H9 (cell line): ENCODE results near the gene WDR7. TPM values are rescaled to one million over a fixed set of nuclear protein-coding genes. Genes with fewer than 3 reads are reported as not detected.

Source experiments
- DNase-seq: peaks from one replicate; pipeline ENCODE4 v3.0.0-alpha.2; 2017
- H2AFZ ChIP-seq: one replicate; pipeline ENCODE4 v1.6.1; 2013; ENCODE audit warnings: mild to moderate bottlenecking, low read length, control low read depth, moderate library complexity
- H2AK5ac ChIP-seq: 2 replicates; pipeline ENCODE4 v1.6.1; 2013; ENCODE audit warnings: low read length, control low read depth, mixed read lengths; ENCODE audit not compliant: insufficient read length
- H2BK120ac ChIP-seq: one replicate; pipeline ENCODE4 v1.6.1; 2013; ENCODE audit warnings: low read depth, mild to moderate bottlenecking, low read length, control low read depth, inconsistent platforms; ENCODE audit not compliant: poor library complexity, severe bottlenecking
- H2BK12ac ChIP-seq: 2 replicates; pipeline ENCODE4 v1.6.1; 2013; ENCODE audit warnings: low read length, control low read depth, mixed read lengths, low read depth; ENCODE audit not compliant: insufficient read length
- H2BK15ac ChIP-seq: 2 replicates; pipeline ENCODE4 v1.6.1; 2013; ENCODE audit warnings: low read depth, low read length, control low read depth
- H2BK20ac ChIP-seq: one replicate; pipeline ENCODE4 v1.6.1; 2013; ENCODE audit warnings: low read depth, mild to moderate bottlenecking, low read length, control low read depth, inconsistent platforms; ENCODE audit not compliant: poor library complexity, severe bottlenecking
- H2BK5ac ChIP-seq: 2 replicates; pipeline ENCODE4 v1.6.1; 2013; ENCODE audit warnings: low read length, control low read depth, mixed read lengths; ENCODE audit not compliant: insufficient read length
- H3K14ac ChIP-seq: 2 replicates; pipeline ENCODE4 v1.6.1; 2013; ENCODE audit warnings: low read length, control low read depth; ENCODE audit not compliant: insufficient read depth
- H3K18ac ChIP-seq: 2 replicates; pipeline ENCODE4 v1.6.1; 2013; ENCODE audit warnings: low read depth, mild to moderate bottlenecking, mixed read lengths, low read length, control low read depth; ENCODE audit not compliant: insufficient read length
- H3K23ac ChIP-seq: 2 replicates; pipeline ENCODE4 v1.6.1; 2013; ENCODE audit warnings: low read length, control low read depth, mixed read lengths, low read depth; ENCODE audit not compliant: insufficient read length
- H3K23me2 ChIP-seq: 2 replicates; pipeline ENCODE4 v1.6.1; 2013; ENCODE audit warnings: low read depth, mild to moderate bottlenecking, mixed read lengths, low read length, control low read depth; ENCODE audit not compliant: insufficient read length, poor library complexity, severe bottlenecking
- H3K27ac ChIP-seq: 2 replicates; pipeline ENCODE4 v1.5.1; 2013; ENCODE audit warnings: low read length, control low read depth, mixed read lengths, low read depth; ENCODE audit not compliant: insufficient read length
- H3K27me3 ChIP-seq: 2 replicates; pipeline ENCODE4 v1.6.1; 2013; ENCODE audit warnings: low read length, control low read depth, inconsistent platforms; ENCODE audit not compliant: insufficient read depth
- H3K4ac ChIP-seq: 2 replicates; pipeline ENCODE4 v1.6.1; 2013; ENCODE audit warnings: low read depth, mild to moderate bottlenecking, control low read depth, inconsistent platforms, low read length, moderate library complexity
- H3K4me1 ChIP-seq: 2 replicates; pipeline ENCODE4 v1.6.1; 2013; ENCODE audit warnings: low read length, control low read depth, inconsistent platforms; ENCODE audit not compliant: insufficient read depth
- H3K4me2 ChIP-seq: 2 replicates; pipeline ENCODE4 v1.6.1; 2013; ENCODE audit warnings: low read length, control low read depth, mixed read lengths; ENCODE audit not compliant: insufficient read length, insufficient read depth
- H3K56ac ChIP-seq: 2 replicates; pipeline ENCODE4 v1.6.1; 2013; ENCODE audit warnings: low read depth, mild to moderate bottlenecking, mixed read lengths, low read length, control low read depth; ENCODE audit not compliant: insufficient read length
- H3K79me1 ChIP-seq: 2 replicates; pipeline ENCODE4 v1.6.1; 2013; ENCODE audit warnings: low read depth, mild to moderate bottlenecking, moderate library complexity, low read length, control low read depth, inconsistent platforms; ENCODE audit not compliant: insufficient read depth, poor library complexity, severe bottlenecking
- H3K79me2 ChIP-seq: 2 replicates; pipeline ENCODE4 v1.6.1; 2013; ENCODE audit warnings: low read length, control low read depth, inconsistent platforms; ENCODE audit not compliant: insufficient read depth
- H3K9ac ChIP-seq: 2 replicates; pipeline ENCODE4 v1.6.1; 2013; ENCODE audit warnings: low read length, control low read depth, mixed read lengths; ENCODE audit not compliant: insufficient read length; ENCODE audit errors: extremely low read depth
- H3K9me3 ChIP-seq: one replicate; pipeline ENCODE4 v1.6.1; 2013; ENCODE audit warnings: low read depth, low read length, inconsistent platforms; ENCODE audit not compliant: control insufficient read depth
- H3T11ph ChIP-seq: one replicate; pipeline ENCODE4 v1.6.1; 2013; ENCODE audit warnings: mild to moderate bottlenecking, low read length, control low read depth, inconsistent platforms
- H4K20me1 ChIP-seq: one replicate; pipeline ENCODE4 v1.6.1; 2013; ENCODE audit not compliant: control insufficient read depth, insufficient read length, insufficient read depth
- H4K5ac ChIP-seq: 2 replicates; pipeline ENCODE4 v1.6.1; 2013; ENCODE audit warnings: low read depth, mild to moderate bottlenecking, mixed read lengths, low read length, control low read depth; ENCODE audit not compliant: insufficient read length
- H4K8ac ChIP-seq: replicated peaks from 2 replicates; pipeline ENCODE4 v1.6.1; 2013; ENCODE audit warnings: low read length, control low read depth, mixed read lengths, low read depth; ENCODE audit not compliant: insufficient read length
- H4K91ac ChIP-seq: 2 replicates; pipeline ENCODE4 v1.6.1; 2013; ENCODE audit warnings: low read depth, mild to moderate bottlenecking, moderate library complexity, mixed read lengths, low read length, control low read depth; ENCODE audit not compliant: insufficient read length
- H3K27ac Mint-ChIP-seq, 3 experiments: 2 replicates in 2 of 3; 3 replicates in 1 of 3; pipeline ENCODE4 v1.8.0; 2020 to 2021; ENCODE audit warnings: mixed read lengths in 3 of 3, mild to moderate bottlenecking in 1 of 3, moderate library complexity in 1 of 3
- H3K27me3 Mint-ChIP-seq: 2 replicates; pipeline ENCODE4 v1.8.0; 2021; ENCODE audit warnings: low read depth, mild to moderate bottlenecking, moderate library complexity, mixed read lengths
- H3K36me3 Mint-ChIP-seq, 3 experiments: 2 replicates in 2 of 3; 3 replicates in 1 of 3; pipeline ENCODE4 v1.8.0; 2020 to 2021; ENCODE audit warnings: low read depth in 3 of 3, mixed read lengths in 3 of 3; ENCODE audit not compliant: insufficient read depth in 1 of 3
- H3K4me1 Mint-ChIP-seq, 2 experiments: 2 replicates each; pipeline ENCODE4 v1.8.0; 2020; ENCODE audit warnings: mixed read lengths in 2 of 2
- H3K4me3 Mint-ChIP-seq, 2 experiments: 2 replicates in 1 of 2; 3 replicates in 1 of 2; pipeline ENCODE4 v1.8.0; 2020 to 2021; ENCODE audit warnings: mild to moderate bottlenecking in 2 of 2, mixed read lengths in 2 of 2, moderate library complexity in 1 of 2
- H3K9me3 Mint-ChIP-seq, 2 experiments: 2 replicates in 1 of 2; 3 replicates in 1 of 2; pipeline ENCODE4 v1.8.0; 2020; ENCODE audit warnings: mild to moderate bottlenecking in 2 of 2, mixed read lengths in 2 of 2, moderate library complexity in 1 of 2
- CTCF ChIP-seq: fragments of 200-600 bp; sonication (generic); conservative IDR thresholded peaks from 3 replicates; pipeline ENCODE4 v1.8.0; 2021; ENCODE audit warnings: antibody characterized with exemption, mild to moderate bottlenecking
- WGBS: extraction: QIAGEN DNeasy Blood & Tissue Kit; methylation state at CpG from one replicate; pipeline ENCODE4 v1.1.7; 2013; ENCODE audit warnings: missing lambda C conversion rate, low lambda C conversion rate, mixed read lengths; ENCODE audit not compliant: insufficient read length; ENCODE audit errors: extremely low coverage; 5-methylcytosine and 5-hydroxymethylcytosine counted together
- total RNA-seq: library from RNA; stranded (reverse); gene quantifications from 2 replicates; pipeline ENCODE4 v1.2.1, GENCODE V29; 2021

WDR7 gene
- total RNA-seq, 1 experiment from 2014 or later: 14.8 TPM

DNA sequence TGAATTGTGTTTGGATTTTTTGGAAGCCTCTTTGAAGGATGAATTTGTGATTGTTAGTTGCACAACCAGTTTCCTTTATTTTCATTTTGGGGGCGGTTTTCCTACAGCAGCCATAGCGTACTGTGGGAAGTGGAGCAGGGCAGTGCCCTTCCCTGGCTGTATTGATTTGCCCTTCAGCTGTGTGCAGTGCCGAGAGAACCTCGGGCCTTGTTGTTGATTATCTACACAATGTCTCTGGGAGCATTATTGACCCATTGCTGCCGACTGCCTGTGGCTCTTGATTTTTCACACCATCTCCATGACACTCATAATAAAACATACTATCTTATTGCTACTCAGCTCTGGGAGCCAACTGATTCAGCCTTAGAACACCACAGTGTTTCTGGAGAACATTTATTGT, 333.6 kb downstream of the WDR7 start:
- no peak overlapping the region for H3K27ac ChIP-seq
- H3K79me2 ChIP-seq: no peaks in the 10 kb centered on the region
- no peak overlapping the region; the same call in 1 of the 2 replicates for H3K14ac ChIP-seq
- H3K56ac ChIP-seq: no peak overlapping the region
- H2BK15ac ChIP-seq: no peak overlapping the region
- no peak for TF ChIP-seq CTCF
- no peaks in the 10 kb centered on the region; the same call in 1 of the 2 replicates for H3K4me1 ChIP-seq
- peak overlapping the region; percentile 50 for H2BK12ac ChIP-seq
- H2BK5ac ChIP-seq: no peak overlapping the region
- Mint-ChIP-seq H3K4me3 (no peak overlapping the region), H3K9me3 (no peaks in the 10 kb centered on the region), H3K27ac (peak overlapping the region in 2 of 3 experiments; percentile 5 to 17; a peak in 1 of 7 replicates), H3K4me1 (peaks cover 35 to 40% of the 10 kb centered on the region in 2 experiments), H3K27me3 (no peaks in the 10 kb centered on the region), H3K36me3 (no peaks in the 10 kb centered on the region)
- no peak overlapping the region for H3K4ac ChIP-seq
- no peak overlapping the region for H3K4me2 ChIP-seq
- H4K91ac ChIP-seq: no peak overlapping the region
- WGBS: no CpG with 5 or more reads among the region's 5 CpGs
- H2AK5ac ChIP-seq: no peak overlapping the region
- H3K23ac ChIP-seq: no peak overlapping the region
- H3K79me1 ChIP-seq: no peaks in the 10 kb centered on the region
- DNase-seq: no peak
- no peak overlapping the region for H4K5ac ChIP-seq
- H2BK120ac ChIP-seq: no peak overlapping the region
- no peaks in the 10 kb centered on the region for H3K9me3 ChIP-seq
- H3K9ac ChIP-seq: no peak overlapping the region
- H2AFZ ChIP-seq: no peak overlapping the region
- H3T11ph ChIP-seq: peak overlapping the region; percentile 6
- H2BK20ac ChIP-seq: no peak overlapping the region
- peak overlapping the region; percentile 58 for H3K18ac ChIP-seq
- H4K8ac ChIP-seq: no peak overlapping the region
- no peaks in the 10 kb centered on the region for H4K20me1 ChIP-seq
- H3K23me2 ChIP-seq: no peaks in the 10 kb centered on the region
- H3K27me3 ChIP-seq: no peaks in the 10 kb centered on the region
